ENCODE measurements around the gene SELE.

- TF ChIP-seq CTCF (conservative IDR thresholded peaks at IDR 0.05; ENCODE audit: low read length) (no peak), EZH2phosphoT487 (IDR thresholded peaks at IDR 0.05; ENCODE audit: borderline replicate concordance) (no peak)
These were observed 12.7 kb upstream of the SELE start for GRCh38 chr1:169746550-169746949.
